NT2/D1 (cell line): Measurements from ENCODE around the gene SRA1.

Experiments
- SUZ12 ChIP-seq: IDR thresholded peaks from 2 replicates; pipeline ENCODE4 v1.6.1; 2011; ENCODE audit not compliant: insufficient read length, insufficient read depth; ENCODE audit errors: extremely low read depth
- YY1 ChIP-seq: IDR thresholded peaks from 2 replicates; pipeline ENCODE4 v1.6.1; 2011; ENCODE audit not compliant: insufficient read length, insufficient read depth
- ZNF274 ChIP-seq: IDR thresholded peaks from 2 replicates; pipeline ENCODE4 v1.6.1; 2011; ENCODE audit warnings: mild to moderate bottlenecking, low read depth, low read length

- TF ChIP-seq ZNF274 (no peak), SUZ12 (no peak), YY1 (no peak)
Measured at GRCh38 chr5:140576776-140577201, 19.5 kb upstream of the SRA1 start.
